ENCODE results near the gene TMEM121.

Gene TMEM121

DNA sequence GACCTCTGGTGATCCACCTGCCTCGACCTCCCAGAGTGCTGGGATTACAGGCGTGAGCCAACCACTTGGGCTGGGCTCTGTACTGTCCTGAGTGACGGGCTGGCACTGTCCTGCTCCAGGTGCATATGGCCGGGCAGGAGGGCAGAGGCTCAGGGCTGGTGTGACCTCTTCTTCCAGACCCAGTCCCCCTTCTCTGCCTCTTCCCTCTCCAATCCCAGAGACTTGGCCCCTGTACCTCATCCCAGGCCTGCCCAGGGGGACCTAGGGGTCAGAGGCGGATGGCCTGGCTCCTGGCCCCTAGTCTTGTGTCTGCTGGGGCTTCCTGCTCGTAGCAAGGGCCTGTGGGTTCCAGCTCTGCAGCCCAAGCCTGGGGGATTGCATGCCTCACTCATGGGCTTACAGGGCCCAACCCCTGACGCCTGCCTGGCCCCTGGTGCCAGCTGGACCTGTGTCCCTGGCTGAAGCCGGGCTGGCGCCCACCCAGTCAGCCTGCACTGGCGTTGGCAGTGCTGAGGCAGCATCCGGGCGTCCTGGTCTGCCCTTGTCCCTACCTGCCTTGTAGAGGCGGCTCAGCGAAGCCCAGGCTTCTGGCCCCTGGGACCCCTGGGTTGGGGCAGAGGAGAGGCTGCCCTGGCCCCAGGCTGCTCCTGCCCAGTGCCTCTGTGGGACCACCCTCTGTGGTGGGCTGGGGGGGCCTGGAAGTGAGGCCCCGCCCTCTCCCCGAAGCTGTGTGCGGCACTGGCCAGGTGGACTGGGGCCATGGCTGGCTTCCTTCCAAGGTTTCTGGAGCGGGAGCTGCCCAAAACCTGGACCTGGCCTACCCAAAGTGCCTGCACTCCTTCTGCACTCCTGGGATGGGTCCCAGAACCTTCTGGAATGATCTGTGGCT, 31.0 kb upstream of the TMEM121 start:
- in situ Hi-C loops (cut with MboI; ENCODE audit: low pct_unique_long_range_greater_than_20kb, low sequenced_read_pairs, unreplicated experiment) = loop anchor here (10.0 kb wide), 1 partner anchor 121 kb away; no protein-coding TSS in a partner anchor
- no peak for DNase-seq (ENCODE audit: low spot score)
- TF ChIP-seq, protein P1, sequence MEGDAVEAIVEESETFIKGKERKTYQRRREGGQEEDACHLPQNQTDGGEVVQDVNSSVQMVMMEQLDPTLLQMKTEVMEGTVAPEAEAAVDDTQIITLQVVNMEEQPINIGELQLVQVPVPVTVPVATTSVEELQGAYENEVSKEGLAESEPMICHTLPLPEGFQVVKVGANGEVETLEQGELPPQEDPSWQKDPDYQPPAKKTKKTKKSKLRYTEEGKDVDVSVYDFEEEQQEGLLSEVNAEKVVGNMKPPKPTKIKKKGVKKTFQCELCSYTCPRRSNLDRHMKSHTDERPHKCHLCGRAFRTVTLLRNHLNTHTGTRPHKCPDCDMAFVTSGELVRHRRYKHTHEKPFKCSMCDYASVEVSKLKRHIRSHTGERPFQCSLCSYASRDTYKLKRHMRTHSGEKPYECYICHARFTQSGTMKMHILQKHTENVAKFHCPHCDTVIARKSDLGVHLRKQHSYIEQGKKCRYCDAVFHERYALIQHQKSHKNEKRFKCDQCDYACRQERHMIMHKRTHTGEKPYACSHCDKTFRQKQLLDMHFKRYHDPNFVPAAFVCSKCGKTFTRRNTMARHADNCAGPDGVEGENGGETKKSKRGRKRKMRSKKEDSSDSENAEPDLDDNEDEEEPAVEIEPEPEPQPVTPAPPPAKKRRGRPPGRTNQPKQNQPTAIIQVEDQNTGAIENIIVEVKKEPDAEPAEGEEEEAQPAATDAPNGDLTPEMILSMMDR (IDR thresholded peaks at IDR 0.05; ENCODE audit: extremely low read depth, insufficient read depth, missing control alignments) = no peak

DNA sequence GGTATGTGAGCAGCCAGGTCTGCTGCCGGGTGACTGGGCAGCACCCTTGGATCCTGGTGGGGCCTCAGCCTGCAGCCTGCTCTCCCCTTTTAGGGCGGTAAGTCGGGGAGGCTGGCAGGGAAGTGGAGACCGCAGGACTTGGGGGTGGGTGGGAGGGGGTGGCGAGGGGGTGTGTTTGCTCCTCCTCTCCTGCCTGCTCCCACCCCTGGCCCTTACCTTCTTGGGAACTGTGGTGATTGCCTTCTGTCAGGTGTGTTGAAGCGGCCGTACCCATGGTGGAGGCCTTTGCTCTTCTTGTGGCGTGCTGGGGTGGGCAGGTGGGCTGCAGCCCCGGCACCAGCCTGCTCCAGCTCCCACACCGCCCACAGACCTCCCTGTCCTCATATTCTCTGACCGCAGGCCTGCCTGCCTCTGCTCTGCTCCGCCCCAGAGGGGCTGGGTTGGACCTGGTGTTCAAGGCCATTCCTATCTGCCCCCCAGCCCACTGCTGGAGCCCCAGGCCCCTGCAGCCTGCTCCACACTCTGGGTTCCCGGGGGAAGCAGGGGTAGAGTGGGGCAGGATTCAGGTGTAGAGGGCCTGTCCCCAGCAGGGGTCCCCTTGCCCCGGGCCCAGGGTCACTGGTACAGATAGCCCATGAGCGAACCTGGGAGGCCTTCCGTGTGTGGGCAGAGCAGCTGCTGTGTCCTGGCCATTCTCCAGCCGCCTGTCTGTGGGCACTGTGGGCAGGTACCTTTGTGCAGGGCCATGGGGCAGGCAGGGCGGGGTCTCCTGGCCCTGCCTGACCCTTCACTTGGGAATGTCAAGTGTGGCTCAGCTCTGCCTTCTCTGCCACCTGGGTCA, 30.2 kb upstream of the TMEM121 start:
- no peak for DNase-seq (ENCODE audit: low spot score)
- TF ChIP-seq, protein P1 (IDR thresholded peaks at IDR 0.05; ENCODE audit: extremely low read depth, insufficient read depth, missing control alignments) = no peak
- in situ Hi-C loops (cut with MboI; ENCODE audit: low pct_unique_long_range_greater_than_20kb, low sequenced_read_pairs, unreplicated experiment) = loop anchor here (10.0 kb wide), 1 partner anchor 121 kb away; no protein-coding TSS in a partner anchor

DNA sequence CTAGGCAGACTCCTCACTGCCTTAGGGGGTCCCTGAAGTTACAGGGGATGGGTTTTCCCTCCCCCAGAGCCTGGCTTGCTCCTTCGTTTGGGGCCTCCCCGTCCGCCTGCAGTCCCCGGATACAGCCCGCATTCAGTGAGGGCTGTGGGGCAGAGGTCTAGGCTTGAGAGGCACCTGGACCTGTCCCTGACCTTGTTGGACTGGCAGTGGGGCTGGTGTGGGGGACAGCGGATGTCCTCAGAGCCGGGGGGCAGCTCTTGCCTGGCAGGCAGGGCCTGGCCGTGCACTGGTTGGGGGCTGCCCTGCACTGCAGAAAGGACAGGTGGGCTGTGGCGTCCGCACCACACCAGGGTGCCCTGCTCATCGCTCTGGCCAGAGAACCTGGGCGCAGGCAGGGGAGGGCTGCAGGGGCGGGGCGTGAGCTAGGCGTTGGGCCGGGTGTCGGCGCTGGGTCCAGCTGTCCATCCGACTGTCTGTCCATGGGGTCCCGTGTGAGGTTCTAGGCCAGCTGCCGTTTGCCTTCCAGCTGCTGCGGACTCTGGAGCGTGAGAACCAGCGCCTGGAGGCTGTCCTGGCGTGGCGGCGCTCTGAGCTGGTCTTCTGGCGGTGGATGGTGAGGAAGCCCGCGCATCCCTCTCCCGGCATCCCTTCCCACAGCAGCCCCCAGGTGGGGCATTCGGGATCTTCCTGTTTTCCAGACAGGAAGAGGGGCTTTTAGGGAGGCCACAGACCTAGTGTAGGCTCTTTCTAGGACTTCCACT, 29.4 kb upstream of the TMEM121 start:
- in situ Hi-C loops (cut with MboI; ENCODE audit: low pct_unique_long_range_greater_than_20kb, low sequenced_read_pairs, unreplicated experiment) = loop anchor here (10.0 kb wide), 1 partner anchor 122 kb away; no protein-coding TSS in a partner anchor
- TF ChIP-seq, protein P1 (IDR thresholded peaks at IDR 0.05; ENCODE audit: extremely low read depth, insufficient read depth, missing control alignments) = no peak
- DNase-seq (ENCODE audit: low spot score) = no peak

DNA sequence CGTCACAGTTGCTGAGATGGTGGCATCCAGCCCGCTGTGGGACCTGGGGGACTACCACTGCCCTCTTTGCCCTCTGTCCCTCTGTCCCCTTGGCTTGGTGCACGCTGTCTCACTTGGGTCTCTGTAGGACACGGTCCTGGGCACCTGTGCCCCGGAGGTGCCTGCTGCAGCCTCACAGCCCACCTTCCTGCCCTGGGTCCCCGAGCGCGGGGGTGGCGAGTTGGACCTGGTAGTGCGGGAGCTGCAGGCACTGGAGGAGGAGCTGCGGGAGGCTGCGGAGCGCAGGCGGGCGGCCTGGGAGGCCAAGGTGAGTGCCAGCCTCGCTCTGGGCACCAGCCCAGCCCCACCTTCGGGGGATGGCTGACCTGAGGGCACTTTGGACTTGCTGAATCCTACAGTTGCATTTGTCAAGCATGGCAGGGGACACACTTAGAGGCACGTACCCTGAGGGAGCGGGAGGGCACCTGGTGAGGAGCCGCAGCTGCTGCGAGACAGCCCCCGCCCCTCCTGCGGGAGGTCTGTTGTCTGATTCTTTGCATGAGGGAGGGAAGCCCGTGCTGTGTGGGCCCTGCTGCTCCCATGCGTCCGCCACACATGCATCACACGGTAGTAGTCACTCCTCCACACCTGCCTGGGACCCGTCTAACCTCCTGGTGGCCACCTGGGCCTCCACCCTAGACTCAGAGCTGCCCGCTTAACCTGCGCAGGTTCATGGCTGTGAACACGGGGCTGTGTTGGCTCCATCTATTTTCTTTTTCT, 28.5 kb upstream of the TMEM121 start:
- no peak for DNase-seq (ENCODE audit: low spot score)
- TF ChIP-seq, protein P1 (IDR thresholded peaks at IDR 0.05; ENCODE audit: extremely low read depth, insufficient read depth, missing control alignments) = no peak
- in situ Hi-C loops (cut with MboI; ENCODE audit: low pct_unique_long_range_greater_than_20kb, low sequenced_read_pairs, unreplicated experiment) = loop anchor here (10.0 kb wide), 1 partner anchor 123 kb away; no protein-coding TSS in a partner anchor

DNA sequence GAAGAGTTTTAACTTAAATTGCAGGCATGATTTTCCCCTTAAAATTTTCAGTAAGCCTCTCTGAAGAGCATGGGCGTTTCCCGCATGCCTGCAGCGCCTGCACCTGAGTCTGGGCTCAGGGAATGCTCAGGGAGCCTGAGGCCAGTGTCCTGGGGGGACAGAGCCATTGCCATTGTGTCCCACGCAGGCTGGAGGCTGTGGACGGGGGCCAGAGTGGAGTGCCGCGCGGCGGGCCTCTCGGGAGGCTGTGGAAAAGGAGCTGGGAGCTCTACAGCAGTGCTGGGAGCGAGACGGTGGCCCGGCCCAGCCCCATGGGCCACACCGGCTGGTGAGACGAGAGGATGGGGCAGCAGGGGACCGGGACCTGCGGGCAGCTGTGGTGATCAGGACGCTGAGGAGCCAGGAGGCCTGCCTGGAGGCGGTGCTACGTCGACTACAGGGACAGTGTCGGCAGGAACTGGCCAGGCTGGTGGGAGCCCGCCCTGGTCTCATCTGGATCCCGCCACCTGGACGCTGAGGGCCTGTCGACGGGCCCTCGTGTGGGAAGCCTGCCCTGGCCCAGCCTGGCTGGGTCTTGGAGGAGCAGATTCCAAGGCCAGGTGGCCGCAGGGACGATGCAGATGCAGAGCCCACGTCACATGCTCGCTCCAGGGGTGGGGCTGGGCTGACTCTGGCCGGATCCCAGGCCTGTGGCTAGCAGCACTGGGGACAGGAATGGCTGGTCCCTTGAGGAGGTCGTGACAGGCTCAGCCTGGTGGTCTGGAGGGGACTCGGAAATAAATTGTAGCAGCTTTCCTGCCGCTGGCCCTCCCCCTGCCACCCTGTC, 27.7 kb upstream of the TMEM121 start:
- in situ Hi-C loops (cut with MboI; ENCODE audit: low pct_unique_long_range_greater_than_20kb, low sequenced_read_pairs, unreplicated experiment) = loop anchor here (10.0 kb wide), 1 partner anchor 124 kb away; no protein-coding TSS in a partner anchor
- TF ChIP-seq, protein P1 (IDR thresholded peaks at IDR 0.05; ENCODE audit: extremely low read depth, insufficient read depth, missing control alignments) = no peak
- DNase-seq (ENCODE audit: low spot score) = no peak
